Esophagus squamous epithelium (tissue), 5 donors: ENCODE results near the gene MEOX1. TPM values are rescaled to one million over a fixed set of nuclear protein-coding genes. Genes with fewer than 3 reads are reported as not detected.
A peak's percentile ranks its signal among the peaks of the same experiment; 100 is the strongest.
"Not testable (repeated sequence)": the region's sequence is repeated elsewhere in the genome, so short reads cannot be mapped to it uniquely, and the experiment has no call there.

Experiments used
- DNase-seq: peaks from one replicate; lab custom pipeline; 2025; lab: John Stamatoyannopoulos, UW
- H3K27ac ChIP-seq, 4 donors: fragments of 200-600 bp; sonication (generic); one replicate each; pipeline ENCODE4 v1.5.1; 2016 to 2019; ENCODE audit warnings: mild to moderate bottlenecking in 1 of 4
- H3K27me3 ChIP-seq, 4 donors: fragments of 200-600 bp; sonication (generic); 1 replicate in 3 of 4; 2 replicates in 1 of 4; pipeline versions ENCODE4 v1.5.1 to v1.6.0; 2017 to 2021; ENCODE audit warnings: antibody characterized with exemption in 1 of 4
- H3K36me3 ChIP-seq, 3 donors: fragments of 200-600 bp; sonication (generic); one replicate each; pipeline ENCODE4 v1.5.1; 2016 to 2019
- H3K4me1 ChIP-seq, 3 donors: fragments of 200-600 bp; sonication (generic); one replicate each; pipeline ENCODE4 v1.5.1; 2017 to 2019
- H3K4me3 ChIP-seq, 4 donors: fragments of 200-600 bp; sonication (generic); 1 replicate in 3 of 4; 2 replicates in 1 of 4; pipeline ENCODE4 v1.5.1; 2016 to 2019; ENCODE audit warnings: mild to moderate bottlenecking in 2 of 4, moderate library complexity in 1 of 4
- H3K9me3 ChIP-seq, 3 donors: fragments of 200-600 bp; sonication (generic); one replicate each; pipeline ENCODE4 v1.5.1; 2016 to 2019
- POLR2A ChIP-seq, 4 donors: fragments of 450-650 bp; IDR thresholded peaks; one replicate each; pipeline ENCODE4 v1.6.1; 2017; ENCODE audit warnings: antibody characterized with exemption in 4 of 4, mild to moderate bottlenecking in 4 of 4, moderate library complexity in 3 of 4
- WGBS, 2 donors: methylation state at CpG; one replicate each; pipeline ENCODE4 v1.1.5; 2018; 5-methylcytosine and 5-hydroxymethylcytosine counted together
- intact Hi-C: fragments of 100-400 bp; cut with DNase I; formaldehyde crosslinking; loops from one replicate; pipeline ENCODE4 v1.15.0; 2022
- total RNA-seq, 4 donors: library from RNA; depleted of rRNA; stranded (reverse); fragments of >200 nt; gene quantifications; one replicate each; pipeline ENCODE4 v1.1.0, GENCODE V29; 2016
- TF ChIP-seq, protein P1 (sequence below), 6 experiments: fragments of 450-650 bp in 4 of 6; fragments of 200-600 bp in 2 of 6; sonication (generic) in 2 of 6; IDR thresholded peaks; one replicate each; pipeline ENCODE4 v1.5.1; 2016 to 2019; ENCODE audit warnings: antibody characterized with exemption in 6 of 6, mild to moderate bottlenecking in 4 of 6, moderate library complexity in 4 of 6
- donor health status: DM: yes; HTN: yes; CAD: no.

MEOX1 gene
- total RNA-seq, 4 donors from 2014 or later, result 0.64 to 6.1 (median 2.7) TPM

DNA sequence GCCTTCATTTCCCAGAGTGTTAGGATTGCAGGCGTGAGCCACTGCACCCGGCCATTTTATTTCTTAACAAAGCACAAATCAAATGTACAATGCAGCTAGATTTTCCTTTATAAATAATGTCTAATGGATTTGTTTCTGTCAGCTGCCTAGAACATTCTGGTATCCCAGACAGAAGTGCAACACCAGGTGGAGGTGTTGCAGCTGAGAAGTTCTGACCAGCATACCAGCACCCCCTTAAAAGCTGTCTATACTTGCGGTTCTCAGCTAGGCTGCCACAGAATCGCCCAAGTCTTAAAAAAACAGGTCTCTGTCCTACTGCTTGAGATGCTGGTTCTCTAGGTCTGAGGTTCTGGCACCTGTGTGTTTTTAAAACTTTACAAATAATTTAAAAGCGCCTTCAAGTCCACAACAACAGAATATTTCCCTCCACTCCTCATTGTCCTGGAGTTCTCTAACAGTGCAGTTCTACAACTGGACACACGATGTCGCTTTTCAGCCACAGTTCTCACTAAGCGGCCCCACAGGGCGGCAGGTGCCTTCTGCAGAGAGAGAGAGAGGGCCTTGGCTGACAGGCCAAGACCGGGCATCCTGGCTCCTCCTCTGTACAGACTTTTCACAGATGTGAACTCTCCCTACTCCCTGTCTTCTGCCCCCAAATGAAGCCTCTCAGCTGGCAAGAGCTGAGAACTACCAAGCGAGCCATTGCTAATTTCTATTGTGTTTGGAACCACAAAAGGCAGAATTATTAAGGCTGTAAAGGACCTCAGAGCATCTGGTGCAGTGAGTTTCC is 32.6 kb upstream of the MEOX1 start:
- H3K4me3 ChIP-seq, result no peak overlapping the region
- peaks cover 0 to 5% (median 0%) of the 10 kb centered on the region in 4 donors for H3K27me3 ChIP-seq
- no peaks in the 10 kb centered on the region for H3K36me3 ChIP-seq
- WGBS, 2 donors, result 18 to 28% methylated on average over 10 to 11 of the region's 11 CpGs
- DNase-seq, result peak; percentile 10
- H3K27ac ChIP-seq, result no peak overlapping the region
- TF ChIP-seq, protein P1, sequence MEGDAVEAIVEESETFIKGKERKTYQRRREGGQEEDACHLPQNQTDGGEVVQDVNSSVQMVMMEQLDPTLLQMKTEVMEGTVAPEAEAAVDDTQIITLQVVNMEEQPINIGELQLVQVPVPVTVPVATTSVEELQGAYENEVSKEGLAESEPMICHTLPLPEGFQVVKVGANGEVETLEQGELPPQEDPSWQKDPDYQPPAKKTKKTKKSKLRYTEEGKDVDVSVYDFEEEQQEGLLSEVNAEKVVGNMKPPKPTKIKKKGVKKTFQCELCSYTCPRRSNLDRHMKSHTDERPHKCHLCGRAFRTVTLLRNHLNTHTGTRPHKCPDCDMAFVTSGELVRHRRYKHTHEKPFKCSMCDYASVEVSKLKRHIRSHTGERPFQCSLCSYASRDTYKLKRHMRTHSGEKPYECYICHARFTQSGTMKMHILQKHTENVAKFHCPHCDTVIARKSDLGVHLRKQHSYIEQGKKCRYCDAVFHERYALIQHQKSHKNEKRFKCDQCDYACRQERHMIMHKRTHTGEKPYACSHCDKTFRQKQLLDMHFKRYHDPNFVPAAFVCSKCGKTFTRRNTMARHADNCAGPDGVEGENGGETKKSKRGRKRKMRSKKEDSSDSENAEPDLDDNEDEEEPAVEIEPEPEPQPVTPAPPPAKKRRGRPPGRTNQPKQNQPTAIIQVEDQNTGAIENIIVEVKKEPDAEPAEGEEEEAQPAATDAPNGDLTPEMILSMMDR (IDR thresholded peaks at IDR 0.05), result peak; percentile 76 to 98 (median 96)
- no peak for TF ChIP-seq POLR2A (IDR thresholded peaks at IDR 0.05)
- H3K4me1 ChIP-seq, result peaks cover 0 to 12% (median 11%) of the 10 kb centered on the region in 3 donors
- intact Hi-C loops, result loop anchor here (10.0 kb wide), 1 partner anchor 161 kb away; no protein-coding TSS in a partner anchor
- H3K9me3 ChIP-seq, result no peaks in the 10 kb centered on the region

DNA sequence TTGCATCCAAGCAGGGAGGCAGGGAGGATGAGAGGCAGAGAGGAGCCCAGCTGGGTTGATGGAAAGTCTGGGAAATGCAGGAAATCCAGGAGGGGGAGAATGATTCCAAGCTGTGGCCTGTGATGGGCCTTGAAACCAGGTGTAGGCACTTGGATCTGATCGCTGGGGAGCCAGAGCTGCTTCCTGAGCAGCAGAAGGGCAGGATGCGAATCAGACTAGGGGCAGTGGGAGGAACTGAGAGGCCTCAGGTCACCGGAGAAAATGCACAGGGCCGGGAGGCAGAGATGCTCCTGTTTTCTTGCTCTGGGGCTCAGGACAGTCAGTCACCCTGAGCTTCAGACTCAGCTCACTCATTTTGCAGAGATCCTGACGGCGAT is 29.6 kb upstream of the MEOX1 start:
- intact Hi-C loops, result loop anchor here (10.0 kb wide), 1 partner anchor 163 kb away; no protein-coding TSS in a partner anchor
- no peak overlapping the region for H3K27ac ChIP-seq
- no peaks in the 10 kb centered on the region for H3K36me3 ChIP-seq
- H3K4me1 ChIP-seq, result peaks cover 0 to 7% (median 5%) of the 10 kb centered on the region in 3 donors
- no peak for DNase-seq
- H3K9me3 ChIP-seq, result no peaks in the 10 kb centered on the region
- H3K27me3 ChIP-seq, result no peaks in the 10 kb centered on the region
- 71% methylated on average over 6 of the region's 6 CpGs for whole genome bisulfite sequencing, 2 donors
- H3K4me3 ChIP-seq, result no peak overlapping the region
- TF ChIP-seq, protein P1 (IDR thresholded peaks at IDR 0.05), result no peak
- TF ChIP-seq POLR2A (IDR thresholded peaks at IDR 0.05), result no peak

DNA sequence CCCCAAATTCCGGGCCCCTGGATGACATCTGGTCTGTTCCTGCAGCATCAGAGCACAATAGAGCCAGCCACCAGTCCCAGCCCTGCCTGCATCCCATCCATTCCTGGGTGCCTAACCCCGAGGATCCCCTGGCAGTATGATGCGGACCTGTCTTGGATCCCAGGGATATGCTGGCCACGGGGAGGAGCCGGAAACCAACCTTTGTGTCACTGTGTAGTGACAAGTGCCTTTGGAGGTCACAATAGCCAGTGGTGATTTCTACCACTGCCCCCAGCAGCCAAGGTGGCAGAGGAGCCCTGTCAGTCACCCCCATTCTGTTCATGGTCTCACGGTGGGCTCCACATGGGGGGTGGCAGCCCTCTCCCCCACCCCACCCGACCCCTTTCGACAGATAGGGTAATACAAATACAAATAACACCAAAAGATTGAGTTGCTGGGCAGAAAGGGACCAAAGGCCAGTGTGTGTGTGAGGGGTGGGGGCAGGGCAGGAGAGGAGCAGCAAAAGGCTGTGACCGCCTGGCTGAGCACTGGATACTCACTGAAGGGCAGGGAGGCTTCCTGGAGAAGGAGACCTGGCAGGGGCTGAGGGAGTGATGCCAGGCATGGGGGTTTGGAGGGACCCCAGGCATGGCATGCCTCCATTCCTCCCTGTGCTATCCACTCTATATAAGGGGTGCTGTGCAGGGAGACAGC is 29.0 kb upstream of the MEOX1 start:
- H3K27me3 ChIP-seq, result no peaks in the 10 kb centered on the region
- intact Hi-C loops, result loop anchor here (10.0 kb wide), 1 partner anchor 164 kb away; no protein-coding TSS in a partner anchor
- H3K4me1 ChIP-seq, result peaks cover 0 to 1% (median 0%) of the 10 kb centered on the region in 3 donors
- no peaks in the 10 kb centered on the region for H3K36me3 ChIP-seq
- H3K4me3 ChIP-seq, result no peak overlapping the region
- 72 to 85% methylated on average over 2 to 5 of the region's 9 CpGs for WGBS, 2 donors
- H3K9me3 ChIP-seq, result no peaks in the 10 kb centered on the region
- no peak overlapping the region for H3K27ac ChIP-seq
- no peak for DNase-seq
- TF ChIP-seq POLR2A (IDR thresholded peaks at IDR 0.05), result no peak
- TF ChIP-seq, protein P1 (IDR thresholded peaks at IDR 0.05), result no peak

DNA sequence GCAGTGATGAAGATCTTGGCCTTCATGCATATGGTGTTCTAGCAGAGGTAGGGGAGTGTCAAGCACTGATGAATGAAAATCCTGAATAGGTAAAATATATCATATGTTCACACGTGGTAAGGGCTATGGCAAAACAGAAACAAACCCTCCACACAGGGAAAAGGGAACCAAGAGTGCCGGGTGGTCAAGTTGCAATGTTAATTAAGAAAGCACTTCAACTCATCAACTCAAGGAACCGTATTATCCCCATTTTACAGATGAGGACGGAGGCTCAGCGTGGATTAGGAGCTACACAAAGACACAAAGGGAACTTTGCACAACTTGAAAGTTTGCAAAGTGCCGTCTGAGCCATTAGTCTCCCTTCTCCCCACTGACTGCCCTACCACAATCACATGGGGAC is 28.1 kb upstream of the MEOX1 start:
- H3K27me3 ChIP-seq, result no peaks in the 10 kb centered on the region
- H3K36me3 ChIP-seq, result no peaks in the 10 kb centered on the region
- H3K4me1 ChIP-seq, result no peaks in the 10 kb centered on the region
- DNase-seq, result no peak
- no peak for TF ChIP-seq POLR2A (IDR thresholded peaks at IDR 0.05)
- TF ChIP-seq, protein P1 (IDR thresholded peaks at IDR 0.05), result no peak
- intact Hi-C loops, result loop anchor here (10.0 kb wide), 1 partner anchor 165 kb away; no protein-coding TSS in a partner anchor
- WGBS, 2 donors, result 57 to 78% methylated on average over 6 of the region's 6 CpGs
- H3K4me3 ChIP-seq, result no peak overlapping the region
- no peaks in the 10 kb centered on the region for H3K9me3 ChIP-seq
- no peak overlapping the region for H3K27ac ChIP-seq

DNA sequence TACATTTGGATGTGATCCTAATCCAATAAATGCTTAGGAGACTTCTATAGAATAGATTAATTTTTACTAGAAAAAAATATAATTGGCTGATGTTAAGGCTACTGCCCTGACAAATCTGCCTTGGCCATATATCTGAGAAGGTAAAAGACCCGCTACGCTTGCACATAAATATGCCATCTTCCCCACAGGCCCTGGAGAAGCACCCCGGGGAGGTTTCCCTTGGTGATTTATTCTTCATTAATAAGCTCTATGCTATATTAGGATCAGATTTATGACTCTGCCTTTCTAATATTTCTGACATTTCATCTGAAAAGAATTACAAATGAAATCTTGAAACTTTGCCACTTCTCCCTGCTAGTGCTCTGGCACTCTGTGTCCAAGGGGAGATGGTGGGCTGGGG is 27.4 kb upstream of the MEOX1 start:
- TF ChIP-seq, protein P1 (IDR thresholded peaks at IDR 0.05), result no peak
- no peak for TF ChIP-seq POLR2A (IDR thresholded peaks at IDR 0.05)
- Histone ChIP-seq H3K4me1 (no peaks in the 10 kb centered on the region), H3K27me3 (no peaks in the 10 kb centered on the region), H3K9me3 (no peaks in the 10 kb centered on the region), H3K4me3 (no peak overlapping the region), H3K27ac (no peak overlapping the region), H3K36me3 (no peaks in the 10 kb centered on the region)
- 64 to 75% methylated on average over 3 of the region's 3 CpGs for WGBS, 2 donors
- intact Hi-C loops, result no loop called here
- DNase-seq, result no peak

DNA sequence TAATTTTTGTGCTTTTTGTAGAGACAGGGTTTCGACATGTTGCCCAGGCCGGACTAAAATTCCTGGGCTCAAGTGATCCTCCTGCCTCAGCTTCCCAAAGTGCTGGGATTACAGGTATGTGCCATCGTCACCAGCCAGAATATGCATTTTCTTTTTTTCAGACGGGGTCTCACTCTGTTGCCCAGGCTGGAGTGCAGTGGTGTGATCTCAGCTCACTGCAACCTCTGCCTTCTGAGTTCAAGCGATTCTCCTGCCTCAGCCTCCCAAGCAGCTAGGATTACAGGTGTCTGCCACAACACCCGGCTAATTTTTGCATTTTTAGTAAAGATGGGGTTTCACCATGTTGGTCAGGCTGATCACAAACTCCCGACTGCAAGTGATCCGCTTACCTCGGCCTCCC is 25.2 kb upstream of the MEOX1 start:
- DNase-seq, H3K36me3 ChIP-seq, H3K27ac ChIP-seq, H3K4me1 ChIP-seq, intact Hi-C loops, H3K4me3 ChIP-seq, H3K27me3 ChIP-seq, H3K9me3 ChIP-seq: not testable (repeated sequence)
- 87 to 95% methylated on average over 8 to 9 of the region's 9 CpGs for WGBS, 2 donors
